Hepatocyte (in vitro differentiated cells): ENCODE data around the gene KIF3B. TPM values are rescaled to one million over a fixed set of nuclear protein-coding genes. Genes with fewer than 3 reads are reported as not detected.
A peak's percentile ranks its signal among the peaks of the same experiment; 100 is the strongest.

Experiments used
- DNase-seq: peaks from one replicate; pipeline ENCODE4 v3.0.0-alpha.2; 2016; ENCODE audit warnings: low spot score
- H2AFZ ChIP-seq: fragments of 200-600 bp; sonication (generic); 2 replicates; pipeline ENCODE4 v1.6.0; 2016; ENCODE audit warnings: antibody characterized with exemption, mild to moderate bottlenecking
- H3K27ac ChIP-seq: fragments of 200-600 bp; sonication (generic); 2 replicates; pipeline ENCODE4 v1.5.1; 2016; ENCODE audit warnings: mild to moderate bottlenecking
- H3K27me3 ChIP-seq: fragments of 200-600 bp; sonication (generic); 2 replicates; pipeline ENCODE4 v1.6.1; 2016
- H3K36me3 ChIP-seq: fragments of 200-600 bp; sonication (generic); replicated peaks from 2 replicates; pipeline ENCODE4 v1.5.1; 2016; ENCODE audit warnings: low read depth; ENCODE audit not compliant: insufficient read depth
- H3K4me1 ChIP-seq: fragments of 200-600 bp; sonication (generic); 2 replicates; pipeline ENCODE4 v1.5.1; 2016; ENCODE audit warnings: mild to moderate bottlenecking, moderate library complexity; ENCODE audit not compliant: insufficient read depth
- H3K4me2 ChIP-seq: fragments of 200-600 bp; sonication (generic); 2 replicates; pipeline ENCODE4 v1.6.0; 2016
- H3K4me3 ChIP-seq: fragments of 200-600 bp; sonication (generic); 2 replicates; pipeline ENCODE4 v1.5.1; 2016; ENCODE audit warnings: mild to moderate bottlenecking
- H3K79me2 ChIP-seq: fragments of 200-600 bp; sonication (generic); 2 replicates; pipeline ENCODE4 v1.6.0; 2017; ENCODE audit warnings: mild to moderate bottlenecking
- H3K9me2 ChIP-seq: fragments of 200-600 bp; sonication (generic); replicated peaks from 2 replicates; pipeline ENCODE4 v1.6.0; 2017; ENCODE audit warnings: mild to moderate bottlenecking; ENCODE audit not compliant: insufficient read depth
- H3K9me3 ChIP-seq: fragments of 200-600 bp; sonication (generic); 2 replicates; pipeline ENCODE4 v1.5.1; 2016; ENCODE audit warnings: low read depth, mild to moderate bottlenecking
- H4K20me1 ChIP-seq: fragments of 200-600 bp; sonication (generic); 2 replicates; pipeline ENCODE4 v1.6.0; 2016; ENCODE audit warnings: mild to moderate bottlenecking; ENCODE audit not compliant: insufficient read depth, poor library complexity, severe bottlenecking
- CTCF ChIP-seq: fragments of 200-600 bp; sonication (generic); IDR thresholded peaks from 2 replicates; pipeline ENCODE4 v1.5.1; 2016; ENCODE audit warnings: antibody characterized with exemption, mild to moderate bottlenecking; ENCODE audit not compliant: poor library complexity
- EZH2 ChIP-seq: fragments of 200-600 bp; sonication (generic); IDR thresholded peaks from 2 replicates; pipeline ENCODE4 v1.6.1; 2016; ENCODE audit warnings: antibody characterized with exemption, mild to moderate bottlenecking, borderline replicate concordance
- EZH2phosphoT487 ChIP-seq: fragments of 200-600 bp; sonication (generic); IDR thresholded peaks from one replicate; pipeline ENCODE4 v1.6.1; 2018; ENCODE audit warnings: antibody characterized with exemption, mild to moderate bottlenecking, low read depth, moderate library complexity; ENCODE audit not compliant: unreplicated experiment, severe bottlenecking
- WGBS: methylation state at CpG from one replicate; pipeline ENCODE4 v1.1.6; 2016; ENCODE audit warnings: low lambda C conversion rate; ENCODE audit errors: missing lambda C conversion rate; 5-methylcytosine and 5-hydroxymethylcytosine counted together
- polyA plus RNA-seq: library from polyadenylated mRNA; unstranded; fragments of >200 nt; fragmentation: Nextera tagmentation; extraction: Ambion mirVana; gene quantifications from 2 replicates; pipeline ENCODE4 v1.2.1, GENCODE V29; 2016
- total RNA-seq: library from RNA; depleted of rRNA; stranded (reverse); fragments of >200 nt; gene quantifications from 2 replicates; pipeline ENCODE4 v1.2.3, GENCODE V29; 2014

The KIF3B gene
- total and polyA plus RNA-seq, 2 experiments from 2014 or later = 11.7 to 32.0 TPM

GRCh38 chr20:32360333-32360634, 82.8 kb downstream of the KIF3B start:
- peak overlapping the region; percentile 83 for H3K4me2 ChIP-seq
- H3K4me3 ChIP-seq = peak overlapping the region; percentile 86
- peaks cover 57% of the 10 kb centered on the region for H4K20me1 ChIP-seq
- no peaks in the 10 kb centered on the region for H3K9me2 ChIP-seq
- peaks cover 43% of the 10 kb centered on the region for H3K4me1 ChIP-seq
- no peaks in the 10 kb centered on the region for H3K9me3 ChIP-seq
- WGBS = 54% methylated on average over 5 of the region's 5 CpGs
- no peak for DNase-seq
- H3K27me3 ChIP-seq = no peaks in the 10 kb centered on the region
- H3K27ac ChIP-seq = peak overlapping the region; percentile 99
- peaks cover 67% of the 10 kb centered on the region for H3K79me2 ChIP-seq
- H3K36me3 ChIP-seq = no peaks in the 10 kb centered on the region
- H2AFZ ChIP-seq = no peak overlapping the region
- no peak for TF ChIP-seq EZH2
- TF ChIP-seq CTCF = no peak
- no peak for TF ChIP-seq EZH2phosphoT487

GRCh38 chr20:32362901-32363364, 85.5 kb downstream of the KIF3B start:
- TF ChIP-seq CTCF = no peak
- no peak for TF ChIP-seq EZH2phosphoT487
- no peak for TF ChIP-seq EZH2
- Histone ChIP-seq H3K4me3 (no peak overlapping the region), H3K9me2 (no peaks in the 10 kb centered on the region), H3K4me1 (peaks cover 36% of the 10 kb centered on the region), H3K27me3 (no peaks in the 10 kb centered on the region), H4K20me1 (peaks cover 83% of the 10 kb centered on the region), H3K27ac (peak overlapping the region; percentile 6), H3K9me3 (no peaks in the 10 kb centered on the region), H3K36me3 (no peaks in the 10 kb centered on the region), H3K79me2 (peaks cover 93% of the 10 kb centered on the region), H2AFZ (no peak overlapping the region), H3K4me2 (peak overlapping the region; percentile 83)
- no peak for DNase-seq
- WGBS = 38% methylated on average over 4 of the region's 4 CpGs

GRCh38 chr20:32363492-32363891, 86.0 kb downstream of the KIF3B start:
- peak overlapping the region; percentile 6 for H3K27ac ChIP-seq
- H3K27me3 ChIP-seq = no peaks in the 10 kb centered on the region
- H2AFZ ChIP-seq = no peak overlapping the region
- H3K79me2 ChIP-seq = peaks cover 99% of the 10 kb centered on the region
- H3K9me2 ChIP-seq = no peaks in the 10 kb centered on the region
- TF ChIP-seq EZH2 (no peak), CTCF (no peak), EZH2phosphoT487 (no peak)
- H3K4me2 ChIP-seq = peak overlapping the region; percentile 83
- no peaks in the 10 kb centered on the region for H3K9me3 ChIP-seq
- H4K20me1 ChIP-seq = peaks cover 88% of the 10 kb centered on the region
- H3K36me3 ChIP-seq = no peaks in the 10 kb centered on the region
- peaks cover 42% of the 10 kb centered on the region for H3K4me1 ChIP-seq
- H3K4me3 ChIP-seq = no peak overlapping the region
- WGBS = 70% methylated on average over 2 of the region's 2 CpGs
- no peak for DNase-seq
